BJ (cell line): ENCODE results near the gene TMEM120B. TPM values are rescaled to one million over a fixed set of nuclear protein-coding genes. Genes with fewer than 3 reads are reported as not detected.

ENCODE experiments used
- CTCF ChIA-PET: fragments of 350-600 bp; formaldehyde crosslinking; extraction: SDS; loops from one replicate; lab custom pipeline; 2021; ENCODE audit warnings: antibody characterized with exemption, inconsistent platforms; lab: Yijun Ruan, JAX
- POLR2A ChIA-PET: fragments of 300-600 bp; sonication (Branson Sonifier 250); formaldehyde crosslinking; extraction: SDS; loops from one replicate; lab custom pipeline; 2021; ENCODE audit warnings: antibody characterized with exemption; lab: Charles Lee
- DNase-seq: peaks from one replicate; pipeline ENCODE4 v3.0.0-alpha.2; 2011; ENCODE audit warnings: low read depth
- H3K27me3 ChIP-seq: 2 replicates; pipeline ENCODE4 v1.6.0; 2011; ENCODE audit warnings: low read length; ENCODE audit not compliant: control insufficient read depth, insufficient read depth
- H3K36me3 ChIP-seq: 2 replicates; pipeline ENCODE4 v1.5.1; 2011; ENCODE audit warnings: low read length; ENCODE audit not compliant: control insufficient read depth, insufficient read depth
- H3K4me3 ChIP-seq: 2 replicates; pipeline ENCODE4 v1.5.1; 2011; ENCODE audit warnings: low read depth, mild to moderate bottlenecking, control low read depth, low read length
- polyA plus RNA-seq: library from polyadenylated mRNA; depleted of rRNA; stranded (reverse); fragments of >200 nt; gene quantifications from 2 replicates; pipeline ENCODE4 v1.2.3, GENCODE V29; 2011
- TF ChIP-seq, protein P1 (sequence below): IDR thresholded peaks from 2 replicates; pipeline ENCODE4 v1.5.1; 2011; ENCODE audit warnings: low read depth, mild to moderate bottlenecking, control low read depth, inconsistent platforms, low read length, moderate library complexity; ENCODE audit not compliant: insufficient read depth

TMEM120B gene
- polyA plus RNA-seq, 1 experiment, result 11.4 TPM

- DNase-seq, result no peak
- no peaks in the 10 kb centered on the region; the same call in 1 of the 2 replicates for H3K36me3 ChIP-seq
- H3K4me3 ChIP-seq, result no peak overlapping the region
- TF ChIP-seq, protein P1, sequence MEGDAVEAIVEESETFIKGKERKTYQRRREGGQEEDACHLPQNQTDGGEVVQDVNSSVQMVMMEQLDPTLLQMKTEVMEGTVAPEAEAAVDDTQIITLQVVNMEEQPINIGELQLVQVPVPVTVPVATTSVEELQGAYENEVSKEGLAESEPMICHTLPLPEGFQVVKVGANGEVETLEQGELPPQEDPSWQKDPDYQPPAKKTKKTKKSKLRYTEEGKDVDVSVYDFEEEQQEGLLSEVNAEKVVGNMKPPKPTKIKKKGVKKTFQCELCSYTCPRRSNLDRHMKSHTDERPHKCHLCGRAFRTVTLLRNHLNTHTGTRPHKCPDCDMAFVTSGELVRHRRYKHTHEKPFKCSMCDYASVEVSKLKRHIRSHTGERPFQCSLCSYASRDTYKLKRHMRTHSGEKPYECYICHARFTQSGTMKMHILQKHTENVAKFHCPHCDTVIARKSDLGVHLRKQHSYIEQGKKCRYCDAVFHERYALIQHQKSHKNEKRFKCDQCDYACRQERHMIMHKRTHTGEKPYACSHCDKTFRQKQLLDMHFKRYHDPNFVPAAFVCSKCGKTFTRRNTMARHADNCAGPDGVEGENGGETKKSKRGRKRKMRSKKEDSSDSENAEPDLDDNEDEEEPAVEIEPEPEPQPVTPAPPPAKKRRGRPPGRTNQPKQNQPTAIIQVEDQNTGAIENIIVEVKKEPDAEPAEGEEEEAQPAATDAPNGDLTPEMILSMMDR, result no peak
- H3K27me3 ChIP-seq, result no peaks in the 10 kb centered on the region
- CTCF ChIA-PET, result interaction anchor here (1.2 to 5.0 kb wide), 2 partner anchors 53 to 74 kb away, joined by 3 to 24 read pairs; partner anchors contain the start of gene RHOF
- POLR2A ChIA-PET, result no interaction called here
Measured at GRCh38 chr12:121720762-121721161, 8.2 kb downstream of the TMEM120B start.

GRCh38 chr12:121722511-121722910 lies 10.0 kb downstream of the TMEM120B start:
- ChIA-PET POLR2A (no interaction called here), CTCF (interaction anchor here (0.6 kb wide), 1 partner anchor 10 kb away, joined by 3 read pairs; the partner anchor contains the start of gene TMEM120B)

GRCh38 chr12:121723200-121723599 lies 10.6 kb downstream of the TMEM120B start:
- ChIA-PET CTCF (interaction anchor here (1.1 kb wide), 1 partner anchor 71 kb away, joined by 5 read pairs; the partner anchor contains the start of gene RHOF), POLR2A (interaction anchor here (0.6 kb wide), 1 partner anchor 426 kb away, joined by 8 read pairs; no protein-coding TSS in a partner anchor)
- TF ChIP-seq, protein P1, result no peak
- Histone ChIP-seq H3K4me3 (no peak overlapping the region), H3K27me3 (no peaks in the 10 kb centered on the region), H3K36me3 (no peaks in the 10 kb centered on the region; the same call in 1 of the 2 replicates)
- no peak for DNase-seq

More at GRCh38 chr12:121722511-121722910, 10.0 kb downstream of the TMEM120B start:
- Histone ChIP-seq H3K36me3 (no peaks in the 10 kb centered on the region; the same call in 1 of the 2 replicates), H3K27me3 (no peaks in the 10 kb centered on the region), H3K4me3 (no peak overlapping the region)
- no peak for DNase-seq
- TF ChIP-seq, protein P1, result no peak

- Histone ChIP-seq H3K27me3 (no peaks in the 10 kb centered on the region), H3K4me3 (no peak overlapping the region), H3K36me3 (no peaks in the 10 kb centered on the region; the same call in 1 of the 2 replicates)
- ChIA-PET CTCF (no interaction called here), POLR2A (interaction anchor here (0.7 kb wide), 1 partner anchor 110 kb away, joined by 3 read pairs; no protein-coding TSS in a partner anchor)
- no peak for DNase-seq
- TF ChIP-seq, protein P1, result no peak
Measured at GRCh38 chr12:121724925-121725324, 12.4 kb downstream of the TMEM120B start.

GRCh38 chr12:121725423-121725822 lies 12.9 kb downstream of the TMEM120B start:
- Histone ChIP-seq H3K27me3 (no peaks in the 10 kb centered on the region), H3K4me3 (no peak overlapping the region), H3K36me3 (no peaks in the 10 kb centered on the region; the same call in 1 of the 2 replicates)
- POLR2A ChIA-PET, result no interaction called here
- no peak for DNase-seq
- CTCF ChIA-PET, result no interaction called here
- TF ChIP-seq, protein P1, result no peak
